Lung (tissue), 12 donors: ENCODE data around the gene HOXB5. TPM values are rescaled to one million over a fixed set of nuclear protein-coding genes. Genes with fewer than 3 reads are reported as not detected.

Source experiments
- ATAC-seq: fragments of 200-7000 bp; cut with Tn5 transposase; one replicate; pipeline ENCODE4 v1.9.1; 2020; ENCODE audit warnings: moderate number of reproducible peaks; ENCODE audit not compliant: insufficient read depth, low FRiP score
- DNase-seq, 3 donors: peaks; one replicate each; pipeline ENCODE4 v3.0.0-alpha.2; 2013 to 2017
- H3K27ac ChIP-seq, 2 donors: one replicate each; pipeline ENCODE4 v1.5.1; 2013; ENCODE audit warnings: mild to moderate bottlenecking in 2 of 2, moderate library complexity in 2 of 2, control low read depth in 1 of 2, inconsistent platforms in 1 of 2, low read depth in 1 of 2, low read length in 1 of 2
- H3K27me3 ChIP-seq, 3 donors: one replicate each; pipeline ENCODE4 v1.5.1; 2013; ENCODE audit warnings: low read length in 2 of 3; ENCODE audit not compliant: control insufficient read depth in 3 of 3, insufficient read depth in 3 of 3
- H3K36me3 ChIP-seq, 4 donors: one replicate each; pipeline ENCODE4 v1.5.1; 2013; ENCODE audit warnings: low read length in 4 of 4, mild to moderate bottlenecking in 1 of 4, moderate library complexity in 1 of 4; ENCODE audit not compliant: control insufficient read depth in 4 of 4, insufficient read depth in 4 of 4
- H3K4me1 ChIP-seq, 5 donors: one replicate each; pipeline ENCODE4 v1.5.1; 2013; ENCODE audit warnings: low read length in 5 of 5, mild to moderate bottlenecking in 2 of 5, moderate library complexity in 1 of 5; ENCODE audit not compliant: control insufficient read depth in 5 of 5, insufficient read depth in 5 of 5
- H3K4me3 ChIP-seq: one replicate; pipeline ENCODE4 v1.5.1; 2013; ENCODE audit warnings: mild to moderate bottlenecking, control low read depth, moderate library complexity
- H3K9ac ChIP-seq, 2 donors: one replicate each; pipeline ENCODE4 v1.5.1; 2013; ENCODE audit warnings: low read length in 2 of 2, control low read depth in 1 of 2; ENCODE audit not compliant: insufficient read depth in 1 of 2
- H3K9me3 ChIP-seq, 4 donors: one replicate each; pipeline ENCODE4 v1.5.1; 2013; ENCODE audit warnings: low read length in 3 of 4, mild to moderate bottlenecking in 1 of 4, moderate library complexity in 1 of 4; ENCODE audit not compliant: control insufficient read depth in 4 of 4, insufficient read depth in 3 of 4
- WGBS, 2 donors: extraction: QIAGEN DNeasy Blood & Tissue Kit; methylation state at CpG; one replicate each; pipeline ENCODE4 v1.1.7; 2013; 5-methylcytosine and 5-hydroxymethylcytosine counted together
- polyA plus RNA-seq, 2 donors: library from polyadenylated mRNA; stranded (reverse); fragments of 200-250 nt; gene quantifications; one replicate each; pipeline ENCODE4 v1.2.1, GENCODE V29; 2013
- total RNA-seq, 2 donors: library from RNA; depleted of rRNA in 1 of 2; stranded (reverse); fragments of >200 nt in 1 of 2; gene quantifications; one replicate each; pipeline ENCODE4 v1.2.1, GENCODE V29; 2014 to 2021
- TF ChIP-seq, protein P1 (sequence below): IDR thresholded peaks from 2 replicates; pipeline ENCODE4 v1.5.1; 2012; ENCODE audit warnings: mild to moderate bottlenecking; ENCODE audit errors: control extremely low read depth, extremely low read depth
- donor health status: control.
- donor health status: control.
- donor health status: Bipolar disorder and iron deficiency.
- donor health status: healthy.
- donor health status: DM: yes; HTN: yes; CAD: no.

Gene HOXB5
- total and polyA plus RNA-seq, 4 donors = 1.8 to 2.9 (median 2.2) TPM

GRCh38 chr17:48601207-48601538, 7.6 kb upstream of the HOXB5 start:
- H3K36me3 ChIP-seq = no peaks in the 10 kb centered on the region
- H3K9ac ChIP-seq = no peak overlapping the region
- H3K27me3 ChIP-seq = peaks cover 0 to 91% (median 30%) of the 10 kb centered on the region in 3 donors
- no peak for DNase-seq
- H3K27ac ChIP-seq = no peak overlapping the region
- 56 to 84% methylated on average over 4 of the region's 4 CpGs for WGBS, 2 donors
- peaks cover 0 to 2% (median 0%) of the 10 kb centered on the region in 4 donors for H3K9me3 ChIP-seq
- peaks cover 0 to 16% (median 0%) of the 10 kb centered on the region in 5 donors for H3K4me1 ChIP-seq
- TF ChIP-seq, protein P1, sequence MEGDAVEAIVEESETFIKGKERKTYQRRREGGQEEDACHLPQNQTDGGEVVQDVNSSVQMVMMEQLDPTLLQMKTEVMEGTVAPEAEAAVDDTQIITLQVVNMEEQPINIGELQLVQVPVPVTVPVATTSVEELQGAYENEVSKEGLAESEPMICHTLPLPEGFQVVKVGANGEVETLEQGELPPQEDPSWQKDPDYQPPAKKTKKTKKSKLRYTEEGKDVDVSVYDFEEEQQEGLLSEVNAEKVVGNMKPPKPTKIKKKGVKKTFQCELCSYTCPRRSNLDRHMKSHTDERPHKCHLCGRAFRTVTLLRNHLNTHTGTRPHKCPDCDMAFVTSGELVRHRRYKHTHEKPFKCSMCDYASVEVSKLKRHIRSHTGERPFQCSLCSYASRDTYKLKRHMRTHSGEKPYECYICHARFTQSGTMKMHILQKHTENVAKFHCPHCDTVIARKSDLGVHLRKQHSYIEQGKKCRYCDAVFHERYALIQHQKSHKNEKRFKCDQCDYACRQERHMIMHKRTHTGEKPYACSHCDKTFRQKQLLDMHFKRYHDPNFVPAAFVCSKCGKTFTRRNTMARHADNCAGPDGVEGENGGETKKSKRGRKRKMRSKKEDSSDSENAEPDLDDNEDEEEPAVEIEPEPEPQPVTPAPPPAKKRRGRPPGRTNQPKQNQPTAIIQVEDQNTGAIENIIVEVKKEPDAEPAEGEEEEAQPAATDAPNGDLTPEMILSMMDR = no peak
- no peak overlapping the region for H3K4me3 ChIP-seq
- no peak for ATAC-seq

- H3K27ac ChIP-seq = no peak overlapping the region
- peaks cover 0 to 23% (median under 1%) of the 10 kb centered on the region in 5 donors for H3K4me1 ChIP-seq
- no peak for ATAC-seq
- H3K4me3 ChIP-seq = no peak overlapping the region
- DNase-seq = no peak
- no peaks in the 10 kb centered on the region for H3K36me3 ChIP-seq
- 52 to 69% methylated on average over 17 of the region's 17 CpGs for WGBS, 2 donors
- TF ChIP-seq, protein P1 = no peak
- peaks cover 0 to 88% (median 30%) of the 10 kb centered on the region in 3 donors for H3K27me3 ChIP-seq
- no peak overlapping the region for H3K9ac ChIP-seq
- H3K9me3 ChIP-seq = peaks cover 0 to 2% (median 0%) of the 10 kb centered on the region in 4 donors
Measured at GRCh38 chr17:48600244-48601098, 6.9 kb upstream of the HOXB5 start.

GRCh38 chr17:48599354-48599753, 5.8 kb upstream of the HOXB5 start:
- TF ChIP-seq, protein P1 = no peak
- no peak overlapping the region for H3K4me3 ChIP-seq
- WGBS, 2 donors = 68 to 80% methylated on average over 5 of the region's 5 CpGs
- H3K27ac ChIP-seq = no peak overlapping the region
- no peaks in the 10 kb centered on the region for H3K9me3 ChIP-seq
- ATAC-seq (no peak), DNase-seq (no peak)
- H3K9ac ChIP-seq = no peak overlapping the region
- H3K4me1 ChIP-seq = peaks cover 0 to 34% (median 6%) of the 10 kb centered on the region in 5 donors
- H3K36me3 ChIP-seq = peaks cover 0 to 4% (median 0%) of the 10 kb centered on the region in 4 donors
- peaks cover 6 to 86% (median 24%) of the 10 kb centered on the region in 3 donors for H3K27me3 ChIP-seq
